Lower leg skin (tissue), 3 donors: Measurements from ENCODE around the gene ULK2.

Source experiments
- CTCF ChIP-seq, 3 donors: fragments of 450-650 bp; IDR thresholded peaks; one replicate each; pipeline ENCODE4 v1.5.1; 2016; ENCODE audit warnings: antibody characterized with exemption in 3 of 3, mild to moderate bottlenecking in 3 of 3, moderate library complexity in 2 of 3
- POLR2A ChIP-seq, 2 donors: fragments of 450-650 bp; IDR thresholded peaks; one replicate each; pipeline ENCODE4 v1.6.1; 2016 to 2017; ENCODE audit warnings: antibody characterized with exemption in 2 of 2, mild to moderate bottlenecking in 1 of 2, moderate library complexity in 1 of 2

- TF ChIP-seq CTCF (IDR thresholded peaks at IDR 0.05) (no peak), POLR2A (IDR thresholded peaks at IDR 0.05) (no peak)
Measured at GRCh38 chr17:19904924-19905323, 37.2 kb upstream of the ULK2 start.
